Tibial nerve (tissue), 3 donors: Measurements from ENCODE around the gene SLC47A1.

ENCODE experiments used
- POLR2A ChIP-seq, 2 donors: fragments of 450-650 bp; IDR thresholded peaks; one replicate each; pipeline ENCODE4 v1.6.1; 2017; ENCODE audit warnings: antibody characterized with exemption in 2 of 2, mild to moderate bottlenecking in 2 of 2, moderate library complexity in 2 of 2
- TF ChIP-seq, protein P1 (sequence below), 5 experiments: fragments of 200-600 bp in 3 of 5; fragments of 450-650 bp in 2 of 5; sonication (generic) in 3 of 5; IDR thresholded peaks; one replicate each; pipeline ENCODE4 v1.5.1; 2016 to 2019; ENCODE audit warnings: antibody characterized with exemption in 5 of 5, mild to moderate bottlenecking in 3 of 5, moderate library complexity in 2 of 5

DNA sequence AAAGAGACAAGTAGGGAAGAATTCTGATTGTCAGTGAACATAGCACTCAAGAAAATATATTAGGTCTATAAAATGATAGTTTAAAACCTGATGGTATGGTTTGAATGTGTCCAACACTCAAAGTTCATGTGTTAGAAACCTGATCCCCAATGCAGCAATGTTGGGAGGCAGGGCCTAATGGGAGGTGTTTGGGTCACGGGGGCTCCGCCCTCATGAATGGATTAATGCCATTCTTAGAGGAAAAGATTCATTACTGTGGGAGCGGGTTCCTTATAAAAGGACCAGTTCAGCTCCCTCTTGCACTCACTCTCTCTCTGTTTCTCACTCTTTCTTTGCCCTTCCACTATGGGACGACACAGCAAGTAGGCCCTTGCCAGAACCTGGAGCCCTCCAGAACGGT, 41.5 kb upstream of the SLC47A1 start:
- TF ChIP-seq, protein P1, sequence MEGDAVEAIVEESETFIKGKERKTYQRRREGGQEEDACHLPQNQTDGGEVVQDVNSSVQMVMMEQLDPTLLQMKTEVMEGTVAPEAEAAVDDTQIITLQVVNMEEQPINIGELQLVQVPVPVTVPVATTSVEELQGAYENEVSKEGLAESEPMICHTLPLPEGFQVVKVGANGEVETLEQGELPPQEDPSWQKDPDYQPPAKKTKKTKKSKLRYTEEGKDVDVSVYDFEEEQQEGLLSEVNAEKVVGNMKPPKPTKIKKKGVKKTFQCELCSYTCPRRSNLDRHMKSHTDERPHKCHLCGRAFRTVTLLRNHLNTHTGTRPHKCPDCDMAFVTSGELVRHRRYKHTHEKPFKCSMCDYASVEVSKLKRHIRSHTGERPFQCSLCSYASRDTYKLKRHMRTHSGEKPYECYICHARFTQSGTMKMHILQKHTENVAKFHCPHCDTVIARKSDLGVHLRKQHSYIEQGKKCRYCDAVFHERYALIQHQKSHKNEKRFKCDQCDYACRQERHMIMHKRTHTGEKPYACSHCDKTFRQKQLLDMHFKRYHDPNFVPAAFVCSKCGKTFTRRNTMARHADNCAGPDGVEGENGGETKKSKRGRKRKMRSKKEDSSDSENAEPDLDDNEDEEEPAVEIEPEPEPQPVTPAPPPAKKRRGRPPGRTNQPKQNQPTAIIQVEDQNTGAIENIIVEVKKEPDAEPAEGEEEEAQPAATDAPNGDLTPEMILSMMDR (IDR thresholded peaks at IDR 0.05) = no peak
- TF ChIP-seq POLR2A (IDR thresholded peaks at IDR 0.05) = no peak
